H9 (cell line): ENCODE results near the gene TNFRSF6B. TPM values are rescaled to one million over a fixed set of nuclear protein-coding genes. Genes with fewer than 3 reads are reported as not detected.

Source experiments
- DNase-seq: peaks from one replicate; pipeline ENCODE4 v3.0.0-alpha.2; 2017
- H2AFZ ChIP-seq: one replicate; pipeline ENCODE4 v1.6.1; 2013; ENCODE audit warnings: mild to moderate bottlenecking, low read length, control low read depth, moderate library complexity
- H2AK5ac ChIP-seq: 2 replicates; pipeline ENCODE4 v1.6.1; 2013; ENCODE audit warnings: low read length, control low read depth, mixed read lengths; ENCODE audit not compliant: insufficient read length
- H2BK120ac ChIP-seq: one replicate; pipeline ENCODE4 v1.6.1; 2013; ENCODE audit warnings: low read depth, mild to moderate bottlenecking, low read length, control low read depth, inconsistent platforms; ENCODE audit not compliant: poor library complexity, severe bottlenecking
- H2BK12ac ChIP-seq: 2 replicates; pipeline ENCODE4 v1.6.1; 2013; ENCODE audit warnings: low read length, control low read depth, mixed read lengths, low read depth; ENCODE audit not compliant: insufficient read length
- H2BK15ac ChIP-seq: 2 replicates; pipeline ENCODE4 v1.6.1; 2013; ENCODE audit warnings: low read depth, low read length, control low read depth
- H2BK20ac ChIP-seq: one replicate; pipeline ENCODE4 v1.6.1; 2013; ENCODE audit warnings: low read depth, mild to moderate bottlenecking, low read length, control low read depth, inconsistent platforms; ENCODE audit not compliant: poor library complexity, severe bottlenecking
- H2BK5ac ChIP-seq: 2 replicates; pipeline ENCODE4 v1.6.1; 2013; ENCODE audit warnings: low read length, control low read depth, mixed read lengths; ENCODE audit not compliant: insufficient read length
- H3K14ac ChIP-seq: 2 replicates; pipeline ENCODE4 v1.6.1; 2013; ENCODE audit warnings: low read length, control low read depth; ENCODE audit not compliant: insufficient read depth
- H3K18ac ChIP-seq: 2 replicates; pipeline ENCODE4 v1.6.1; 2013; ENCODE audit warnings: low read depth, mild to moderate bottlenecking, mixed read lengths, low read length, control low read depth; ENCODE audit not compliant: insufficient read length
- H3K23ac ChIP-seq: 2 replicates; pipeline ENCODE4 v1.6.1; 2013; ENCODE audit warnings: low read length, control low read depth, mixed read lengths, low read depth; ENCODE audit not compliant: insufficient read length
- H3K23me2 ChIP-seq: 2 replicates; pipeline ENCODE4 v1.6.1; 2013; ENCODE audit warnings: low read depth, mild to moderate bottlenecking, mixed read lengths, low read length, control low read depth; ENCODE audit not compliant: insufficient read length, poor library complexity, severe bottlenecking
- H3K27ac ChIP-seq: 2 replicates; pipeline ENCODE4 v1.5.1; 2013; ENCODE audit warnings: low read length, control low read depth, mixed read lengths, low read depth; ENCODE audit not compliant: insufficient read length
- H3K27me3 ChIP-seq: 2 replicates; pipeline ENCODE4 v1.6.1; 2013; ENCODE audit warnings: low read length, control low read depth, inconsistent platforms; ENCODE audit not compliant: insufficient read depth
- H3K4ac ChIP-seq: 2 replicates; pipeline ENCODE4 v1.6.1; 2013; ENCODE audit warnings: low read depth, mild to moderate bottlenecking, control low read depth, inconsistent platforms, low read length, moderate library complexity
- H3K4me1 ChIP-seq: 2 replicates; pipeline ENCODE4 v1.6.1; 2013; ENCODE audit warnings: low read length, control low read depth, inconsistent platforms; ENCODE audit not compliant: insufficient read depth
- H3K4me2 ChIP-seq: 2 replicates; pipeline ENCODE4 v1.6.1; 2013; ENCODE audit warnings: low read length, control low read depth, mixed read lengths; ENCODE audit not compliant: insufficient read length, insufficient read depth
- H3K56ac ChIP-seq: 2 replicates; pipeline ENCODE4 v1.6.1; 2013; ENCODE audit warnings: low read depth, mild to moderate bottlenecking, mixed read lengths, low read length, control low read depth; ENCODE audit not compliant: insufficient read length
- H3K79me1 ChIP-seq: 2 replicates; pipeline ENCODE4 v1.6.1; 2013; ENCODE audit warnings: low read depth, mild to moderate bottlenecking, moderate library complexity, low read length, control low read depth, inconsistent platforms; ENCODE audit not compliant: insufficient read depth, poor library complexity, severe bottlenecking
- H3K79me2 ChIP-seq: 2 replicates; pipeline ENCODE4 v1.6.1; 2013; ENCODE audit warnings: low read length, control low read depth, inconsistent platforms; ENCODE audit not compliant: insufficient read depth
- H3K9ac ChIP-seq: 2 replicates; pipeline ENCODE4 v1.6.1; 2013; ENCODE audit warnings: low read length, control low read depth, mixed read lengths; ENCODE audit not compliant: insufficient read length; ENCODE audit errors: extremely low read depth
- H3K9me3 ChIP-seq: one replicate; pipeline ENCODE4 v1.6.1; 2013; ENCODE audit warnings: low read depth, low read length, inconsistent platforms; ENCODE audit not compliant: control insufficient read depth
- H3T11ph ChIP-seq: one replicate; pipeline ENCODE4 v1.6.1; 2013; ENCODE audit warnings: mild to moderate bottlenecking, low read length, control low read depth, inconsistent platforms
- H4K20me1 ChIP-seq: one replicate; pipeline ENCODE4 v1.6.1; 2013; ENCODE audit not compliant: control insufficient read depth, insufficient read length, insufficient read depth
- H4K5ac ChIP-seq: 2 replicates; pipeline ENCODE4 v1.6.1; 2013; ENCODE audit warnings: low read depth, mild to moderate bottlenecking, mixed read lengths, low read length, control low read depth; ENCODE audit not compliant: insufficient read length
- H4K8ac ChIP-seq: replicated peaks from 2 replicates; pipeline ENCODE4 v1.6.1; 2013; ENCODE audit warnings: low read length, control low read depth, mixed read lengths, low read depth; ENCODE audit not compliant: insufficient read length
- H4K91ac ChIP-seq: 2 replicates; pipeline ENCODE4 v1.6.1; 2013; ENCODE audit warnings: low read depth, mild to moderate bottlenecking, moderate library complexity, mixed read lengths, low read length, control low read depth; ENCODE audit not compliant: insufficient read length
- H3K27ac Mint-ChIP-seq, 3 experiments: 2 replicates in 2 of 3; 3 replicates in 1 of 3; pipeline ENCODE4 v1.8.0; 2020 to 2021; ENCODE audit warnings: mixed read lengths in 3 of 3, mild to moderate bottlenecking in 1 of 3, moderate library complexity in 1 of 3
- H3K27me3 Mint-ChIP-seq: 2 replicates; pipeline ENCODE4 v1.8.0; 2021; ENCODE audit warnings: low read depth, mild to moderate bottlenecking, moderate library complexity, mixed read lengths
- H3K36me3 Mint-ChIP-seq, 3 experiments: 2 replicates in 2 of 3; 3 replicates in 1 of 3; pipeline ENCODE4 v1.8.0; 2020 to 2021; ENCODE audit warnings: low read depth in 3 of 3, mixed read lengths in 3 of 3; ENCODE audit not compliant: insufficient read depth in 1 of 3
- H3K4me1 Mint-ChIP-seq, 2 experiments: 2 replicates each; pipeline ENCODE4 v1.8.0; 2020; ENCODE audit warnings: mixed read lengths in 2 of 2
- H3K4me3 Mint-ChIP-seq, 2 experiments: 2 replicates in 1 of 2; 3 replicates in 1 of 2; pipeline ENCODE4 v1.8.0; 2020 to 2021; ENCODE audit warnings: mild to moderate bottlenecking in 2 of 2, mixed read lengths in 2 of 2, moderate library complexity in 1 of 2
- H3K9me3 Mint-ChIP-seq, 2 experiments: 2 replicates in 1 of 2; 3 replicates in 1 of 2; pipeline ENCODE4 v1.8.0; 2020; ENCODE audit warnings: mild to moderate bottlenecking in 2 of 2, mixed read lengths in 2 of 2, moderate library complexity in 1 of 2
- WGBS: extraction: QIAGEN DNeasy Blood & Tissue Kit; methylation state at CpG from one replicate; pipeline ENCODE4 v1.1.7; 2013; ENCODE audit warnings: missing lambda C conversion rate, low lambda C conversion rate, mixed read lengths; ENCODE audit not compliant: insufficient read length; ENCODE audit errors: extremely low coverage; 5-methylcytosine and 5-hydroxymethylcytosine counted together
- total RNA-seq: library from RNA; stranded (reverse); gene quantifications from 2 replicates; pipeline ENCODE4 v1.2.1, GENCODE V29; 2021
- TF ChIP-seq, protein P1 (sequence below): fragments of 200-600 bp; sonication (generic); conservative IDR thresholded peaks from 3 replicates; pipeline ENCODE4 v1.8.0; 2021; ENCODE audit warnings: antibody characterized with exemption, mild to moderate bottlenecking

The TNFRSF6B gene
- total RNA-seq, 1 experiment from 2014 or later: not detected

DNA sequence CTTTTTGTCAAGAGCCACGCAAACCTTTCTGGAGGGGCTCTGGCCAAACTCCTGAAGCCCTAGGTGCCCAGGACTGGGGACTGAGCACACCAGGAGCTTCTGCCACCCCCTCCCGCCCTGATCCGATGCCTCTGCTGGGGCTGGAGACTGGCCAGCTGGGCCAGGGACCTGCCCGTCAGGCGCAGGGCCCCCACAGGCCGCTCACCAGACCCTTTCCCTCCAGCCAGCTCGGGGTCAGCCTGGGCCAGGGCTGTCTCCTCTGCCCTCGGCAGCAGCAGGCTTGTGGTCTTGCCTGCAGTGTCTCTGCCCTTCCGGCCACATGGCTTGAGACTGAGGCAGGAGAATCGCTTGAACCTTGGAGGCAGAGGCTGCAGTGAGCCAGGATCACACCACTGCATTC is 23.8 kb upstream of the TNFRSF6B start:
- H3K23me2 ChIP-seq: no peaks in the 10 kb centered on the region
- no peak overlapping the region for H3T11ph ChIP-seq
- H3K27ac ChIP-seq: no peak overlapping the region
- DNase-seq: no peak
- no peak overlapping the region for H2BK5ac ChIP-seq
- no peaks in the 10 kb centered on the region for H3K79me1 ChIP-seq
- no peak overlapping the region for H2BK15ac ChIP-seq
- TF ChIP-seq, protein P1, sequence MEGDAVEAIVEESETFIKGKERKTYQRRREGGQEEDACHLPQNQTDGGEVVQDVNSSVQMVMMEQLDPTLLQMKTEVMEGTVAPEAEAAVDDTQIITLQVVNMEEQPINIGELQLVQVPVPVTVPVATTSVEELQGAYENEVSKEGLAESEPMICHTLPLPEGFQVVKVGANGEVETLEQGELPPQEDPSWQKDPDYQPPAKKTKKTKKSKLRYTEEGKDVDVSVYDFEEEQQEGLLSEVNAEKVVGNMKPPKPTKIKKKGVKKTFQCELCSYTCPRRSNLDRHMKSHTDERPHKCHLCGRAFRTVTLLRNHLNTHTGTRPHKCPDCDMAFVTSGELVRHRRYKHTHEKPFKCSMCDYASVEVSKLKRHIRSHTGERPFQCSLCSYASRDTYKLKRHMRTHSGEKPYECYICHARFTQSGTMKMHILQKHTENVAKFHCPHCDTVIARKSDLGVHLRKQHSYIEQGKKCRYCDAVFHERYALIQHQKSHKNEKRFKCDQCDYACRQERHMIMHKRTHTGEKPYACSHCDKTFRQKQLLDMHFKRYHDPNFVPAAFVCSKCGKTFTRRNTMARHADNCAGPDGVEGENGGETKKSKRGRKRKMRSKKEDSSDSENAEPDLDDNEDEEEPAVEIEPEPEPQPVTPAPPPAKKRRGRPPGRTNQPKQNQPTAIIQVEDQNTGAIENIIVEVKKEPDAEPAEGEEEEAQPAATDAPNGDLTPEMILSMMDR: no peak
- H2BK12ac ChIP-seq: no peak overlapping the region
- no peak overlapping the region for H2AK5ac ChIP-seq
- H2AFZ ChIP-seq: no peak overlapping the region
- no peak overlapping the region for H3K18ac ChIP-seq
- H3K27me3 Mint-ChIP-seq: no peaks in the 10 kb centered on the region
- no peak overlapping the region for H3K4me3 Mint-ChIP-seq
- no peak overlapping the region for H4K5ac ChIP-seq
- no peak overlapping the region for H3K56ac ChIP-seq
- H3K9me3 ChIP-seq: no peaks in the 10 kb centered on the region
- no peaks in the 10 kb centered on the region for H3K9me3 Mint-ChIP-seq
- H3K4me2 ChIP-seq: no peak overlapping the region
- H3K4ac ChIP-seq: no peak overlapping the region
- no peaks in the 10 kb centered on the region for H3K4me1 Mint-ChIP-seq
- H4K91ac ChIP-seq: no peak overlapping the region
- H3K79me2 ChIP-seq: no peaks in the 10 kb centered on the region
- H2BK120ac ChIP-seq: no peak overlapping the region
- no peak overlapping the region for H3K14ac ChIP-seq
- no peak overlapping the region for H4K8ac ChIP-seq
- H3K27me3 ChIP-seq: no peaks in the 10 kb centered on the region
- H3K9ac ChIP-seq: no peak overlapping the region
- no peak overlapping the region for H3K23ac ChIP-seq
- H3K4me1 ChIP-seq: no peaks in the 10 kb centered on the region
- no peaks in the 10 kb centered on the region for H4K20me1 ChIP-seq
- H2BK20ac ChIP-seq: no peak overlapping the region
- peaks cover 19 to 50% (median 41%) of the 10 kb centered on the region in 3 experiments; a peak in 6 of 7 replicates for H3K36me3 Mint-ChIP-seq
- no peak overlapping the region; a peak in 1 of 7 replicates for H3K27ac Mint-ChIP-seq
- no CpG with 5 or more reads among the region's 10 CpGs for WGBS
